ENCODE results near the gene CTCF.

The CTCF gene

GRCh38 chr16:67551091-67551490 is 11.2 kb upstream of the CTCF start:
- DNase-seq = no peak

- no peak for DNase-seq
Measured at GRCh38 chr16:67551972-67552371, 10.4 kb upstream of the CTCF start.

GRCh38 chr16:67552476-67552875 is 9.8 kb upstream of the CTCF start:
- no peak for DNase-seq

GRCh38 chr16:67555795-67556212 is 6.5 kb upstream of the CTCF start:
- DNase-seq = no peak

GRCh38 chr16:67558859-67559258 is 3.5 kb upstream of the CTCF start:
- DNase-seq = no peak

- DNase-seq = no peak
Measured at GRCh38 chr16:67560827-67561342, 1.4 kb upstream of the CTCF start.

- no peak for DNase-seq
Measured at GRCh38 chr16:67561501-67561823, 864 bp upstream of the CTCF start.

GRCh38 chr16:67561824-67562525 is 351 bp upstream of the CTCF start:
- peak; percentile 98 for DNase-seq

GRCh38 chr16:67562918-67563707 is 787 bp downstream of the CTCF start:
- peak; percentile 86 for DNase-seq

- no peak for DNase-seq
Measured at GRCh38 chr16:67563708-67564468, 1.6 kb downstream of the CTCF start.

GRCh38 chr16:67565470-67566100 is 3.3 kb downstream of the CTCF start:
- DNase-seq = no peak

GRCh38 chr16:67571464-67571863 is 9.1 kb downstream of the CTCF start:
- no peak for DNase-seq

- no peak for DNase-seq
Measured at GRCh38 chr16:67571981-67572431, 9.7 kb downstream of the CTCF start.

- no peak for DNase-seq
Measured at GRCh38 chr16:67579686-67580085, 17.4 kb downstream of the CTCF start.

- no peak for DNase-seq
Measured at GRCh38 chr16:67580202-67580601, 17.9 kb downstream of the CTCF start.

- no peak for DNase-seq
Measured at GRCh38 chr16:67593288-67593687, 31.0 kb downstream of the CTCF start.

- DNase-seq = no peak
Measured at GRCh38 chr16:67593701-67594100, 31.4 kb downstream of the CTCF start.

GRCh38 chr16:67594256-67594915 is 32.1 kb downstream of the CTCF start:
- no peak for DNase-seq

GRCh38 chr16:67594956-67595355 is 32.6 kb downstream of the CTCF start:
- DNase-seq = no peak

- no peak for DNase-seq
Measured at GRCh38 chr16:67598527-67598926, 36.2 kb downstream of the CTCF start.

- DNase-seq = no peak
Measured at GRCh38 chr16:67605641-67606040, 43.3 kb downstream of the CTCF start.

- no peak for DNase-seq
Measured at GRCh38 chr16:67606632-67607031, 44.3 kb downstream of the CTCF start.

Measured in activated CD8-positive, alpha-beta memory T cell treated with anti-CD3 and anti-CD28 coated beads for 24 hours (primary cell).